Endothelial cell (in vitro differentiated cells): ENCODE results near the gene CFAP46. TPM values are rescaled to one million over a fixed set of nuclear protein-coding genes. Genes with fewer than 3 reads are reported as not detected.

Experiments
- DNase-seq: peaks from one replicate; pipeline ENCODE4 v3.0.0; 2021; ENCODE audit warnings: low spot score
- H3K27ac Mint-ChIP-seq: one replicate; pipeline ENCODE4 v1.8.0; 2021; ENCODE audit warnings: mixed read lengths, inconsistent platforms; ENCODE audit not compliant: unreplicated experiment
- H3K27me3 Mint-ChIP-seq: one replicate; pipeline ENCODE4 v1.8.0; 2021; ENCODE audit warnings: mild to moderate bottlenecking, moderate library complexity, mixed read lengths, inconsistent platforms; ENCODE audit not compliant: unreplicated experiment
- H3K36me3 Mint-ChIP-seq: one replicate; pipeline ENCODE4 v1.8.0; 2021; ENCODE audit warnings: mild to moderate bottlenecking, low read depth, mixed read lengths, inconsistent platforms; ENCODE audit not compliant: unreplicated experiment
- H3K4me1 Mint-ChIP-seq: one replicate; pipeline ENCODE4 v1.8.0; 2021; ENCODE audit warnings: mild to moderate bottlenecking, mixed read lengths, inconsistent platforms; ENCODE audit not compliant: unreplicated experiment
- H3K4me3 Mint-ChIP-seq: one replicate; pipeline ENCODE4 v1.8.0; 2021; ENCODE audit warnings: mild to moderate bottlenecking, mixed read lengths, inconsistent platforms; ENCODE audit not compliant: unreplicated experiment
- H3K9me3 Mint-ChIP-seq: one replicate; pipeline ENCODE4 v1.8.0; 2021; ENCODE audit warnings: mixed read lengths, inconsistent platforms; ENCODE audit not compliant: unreplicated experiment
- total RNA-seq: library from RNA; stranded (reverse); fragmentation: NEBNext Ultra II Directional; extraction: Animal tissue kit (Norgen Biotek cat#: 25700); gene quantifications from one replicate; pipeline ENCODE4 v1.2.1, GENCODE V29; 2021; ENCODE audit not compliant: unreplicated experiment
- TF ChIP-seq, protein P1 (sequence below): fragments of 200-600 bp; sonication (generic); IDR thresholded peaks from one replicate; pipeline ENCODE4 v1.5.0; 2021; ENCODE audit warnings: antibody characterized with exemption; ENCODE audit not compliant: unreplicated experiment

CFAP46 gene
- total RNA-seq, 1 donor from 2014 or later: 0.95 TPM

DNA sequence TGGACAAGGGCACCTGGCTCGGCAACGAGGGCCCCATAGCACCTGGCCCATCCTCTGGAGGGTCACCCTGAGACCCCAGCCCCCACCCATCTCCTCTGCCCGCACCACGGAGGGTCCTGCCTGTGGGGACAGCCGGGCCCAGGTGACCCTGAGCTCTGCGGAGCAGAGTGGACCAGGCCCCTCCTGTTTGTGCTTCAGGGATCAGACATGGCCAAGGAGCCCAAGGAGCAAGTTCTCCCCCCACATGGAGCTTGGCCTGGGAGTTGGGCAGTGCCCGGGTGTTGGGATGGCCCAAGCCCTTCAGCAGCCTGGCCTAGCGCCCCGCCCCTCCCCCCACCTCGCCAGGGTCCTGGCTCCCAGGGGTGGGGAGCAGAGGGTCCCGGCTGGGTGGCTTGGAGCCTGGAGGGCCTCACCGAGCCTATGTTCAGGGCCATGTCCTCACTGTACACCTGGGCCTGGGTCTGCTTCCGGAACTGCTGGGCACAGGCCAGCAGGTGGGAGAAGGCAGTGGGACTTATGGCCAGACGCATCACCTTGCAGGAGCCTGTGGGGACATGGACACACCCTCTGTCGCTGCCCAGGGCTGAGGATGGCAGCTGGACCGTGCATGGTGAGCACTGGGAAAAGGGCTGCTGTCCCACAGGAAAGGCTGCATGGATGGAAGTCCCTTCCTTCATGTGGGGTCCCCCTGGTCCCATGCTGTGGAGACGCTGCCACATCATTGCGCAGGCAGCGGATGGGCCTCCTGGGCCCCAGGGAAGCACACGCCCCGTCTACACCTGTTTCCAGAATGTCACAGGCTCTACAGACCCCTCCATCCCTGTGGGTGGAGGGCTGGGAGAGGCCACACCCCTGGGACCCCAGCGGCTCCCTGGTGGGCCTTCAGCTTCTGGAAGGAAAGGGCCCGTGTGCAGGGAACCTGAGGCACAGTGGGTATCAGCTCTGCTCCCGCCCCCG is 107.2 kb downstream of the CFAP46 start:
- no peaks in the 10 kb centered on the region for H3K36me3 Mint-ChIP-seq
- no peak overlapping the region for H3K27ac Mint-ChIP-seq
- DNase-seq: no peak
- peaks cover 8% of the 10 kb centered on the region for H3K27me3 Mint-ChIP-seq
- H3K9me3 Mint-ChIP-seq: no peaks in the 10 kb centered on the region
- H3K4me1 Mint-ChIP-seq: no peaks in the 10 kb centered on the region
- H3K4me3 Mint-ChIP-seq: no peak overlapping the region
- TF ChIP-seq, protein P1, sequence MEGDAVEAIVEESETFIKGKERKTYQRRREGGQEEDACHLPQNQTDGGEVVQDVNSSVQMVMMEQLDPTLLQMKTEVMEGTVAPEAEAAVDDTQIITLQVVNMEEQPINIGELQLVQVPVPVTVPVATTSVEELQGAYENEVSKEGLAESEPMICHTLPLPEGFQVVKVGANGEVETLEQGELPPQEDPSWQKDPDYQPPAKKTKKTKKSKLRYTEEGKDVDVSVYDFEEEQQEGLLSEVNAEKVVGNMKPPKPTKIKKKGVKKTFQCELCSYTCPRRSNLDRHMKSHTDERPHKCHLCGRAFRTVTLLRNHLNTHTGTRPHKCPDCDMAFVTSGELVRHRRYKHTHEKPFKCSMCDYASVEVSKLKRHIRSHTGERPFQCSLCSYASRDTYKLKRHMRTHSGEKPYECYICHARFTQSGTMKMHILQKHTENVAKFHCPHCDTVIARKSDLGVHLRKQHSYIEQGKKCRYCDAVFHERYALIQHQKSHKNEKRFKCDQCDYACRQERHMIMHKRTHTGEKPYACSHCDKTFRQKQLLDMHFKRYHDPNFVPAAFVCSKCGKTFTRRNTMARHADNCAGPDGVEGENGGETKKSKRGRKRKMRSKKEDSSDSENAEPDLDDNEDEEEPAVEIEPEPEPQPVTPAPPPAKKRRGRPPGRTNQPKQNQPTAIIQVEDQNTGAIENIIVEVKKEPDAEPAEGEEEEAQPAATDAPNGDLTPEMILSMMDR: no peak

DNA sequence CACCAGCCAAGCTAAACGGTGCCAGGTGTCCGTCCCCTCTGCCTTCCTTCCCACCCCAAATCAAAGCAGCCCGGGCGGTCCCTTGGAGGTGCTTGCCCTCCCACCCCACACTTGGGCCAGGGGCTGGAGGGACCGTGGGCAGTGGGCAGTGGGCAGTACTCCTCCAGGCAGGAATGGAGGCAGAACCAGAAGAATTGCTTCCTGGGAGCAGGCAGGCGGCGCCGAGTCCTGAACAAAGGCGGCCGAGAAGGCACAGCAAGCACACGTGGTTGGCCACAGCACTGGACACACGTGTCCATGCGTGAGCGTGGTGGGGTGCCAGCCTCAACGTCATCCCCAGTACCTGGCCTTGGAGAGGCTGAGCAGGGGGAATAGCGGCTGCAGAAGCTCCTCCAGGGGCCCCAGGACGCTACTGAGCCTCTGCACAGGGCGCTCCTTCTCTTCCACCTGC is 108.0 kb downstream of the CFAP46 start:
- no peaks in the 10 kb centered on the region for H3K9me3 Mint-ChIP-seq
- no peak for DNase-seq
- no peak overlapping the region for H3K4me3 Mint-ChIP-seq
- TF ChIP-seq, protein P1: no peak
- H3K36me3 Mint-ChIP-seq: no peaks in the 10 kb centered on the region
- H3K27me3 Mint-ChIP-seq: peaks cover 8% of the 10 kb centered on the region
- H3K4me1 Mint-ChIP-seq: no peaks in the 10 kb centered on the region
- H3K27ac Mint-ChIP-seq: no peak overlapping the region

DNA sequence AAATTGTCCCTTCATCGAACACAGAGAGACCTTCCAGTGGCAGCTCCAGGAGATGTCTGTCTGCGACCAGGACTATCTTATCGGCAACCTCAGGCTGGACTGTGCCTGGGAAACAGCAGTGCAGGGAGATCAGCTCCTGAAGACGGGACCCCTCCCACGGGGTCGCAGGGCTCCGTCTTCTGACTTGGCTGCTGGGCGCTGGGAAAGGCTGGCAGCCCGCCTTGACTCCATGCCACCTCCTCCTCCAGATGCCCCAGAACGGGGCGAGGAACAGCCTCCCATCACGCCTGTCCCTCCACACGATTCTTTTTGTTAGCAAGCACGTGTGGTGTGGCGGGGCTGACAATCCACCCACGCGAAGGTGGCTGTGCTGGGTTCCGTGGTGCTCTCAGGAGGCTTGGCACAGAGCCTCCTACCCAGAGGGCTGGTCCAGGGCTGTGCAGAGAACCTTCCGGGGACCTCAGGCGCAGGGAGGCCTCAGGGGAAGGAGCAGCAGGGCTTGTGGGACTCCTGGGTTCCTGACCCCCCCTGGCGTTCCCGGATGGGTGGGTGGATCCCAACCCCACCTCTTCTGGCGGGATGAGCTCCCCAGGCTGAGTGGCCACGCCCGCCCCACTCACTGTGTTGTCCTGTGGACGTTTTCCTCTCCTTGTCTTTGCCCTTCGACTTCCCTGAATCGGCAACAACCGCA is 108.8 kb downstream of the CFAP46 start:
- Mint-ChIP-seq H3K4me3 (no peak overlapping the region), H3K36me3 (no peaks in the 10 kb centered on the region), H3K4me1 (no peaks in the 10 kb centered on the region), H3K27ac (no peak overlapping the region), H3K9me3 (no peaks in the 10 kb centered on the region), H3K27me3 (peaks cover 8% of the 10 kb centered on the region)
- no peak for DNase-seq
- TF ChIP-seq, protein P1: no peak

DNA sequence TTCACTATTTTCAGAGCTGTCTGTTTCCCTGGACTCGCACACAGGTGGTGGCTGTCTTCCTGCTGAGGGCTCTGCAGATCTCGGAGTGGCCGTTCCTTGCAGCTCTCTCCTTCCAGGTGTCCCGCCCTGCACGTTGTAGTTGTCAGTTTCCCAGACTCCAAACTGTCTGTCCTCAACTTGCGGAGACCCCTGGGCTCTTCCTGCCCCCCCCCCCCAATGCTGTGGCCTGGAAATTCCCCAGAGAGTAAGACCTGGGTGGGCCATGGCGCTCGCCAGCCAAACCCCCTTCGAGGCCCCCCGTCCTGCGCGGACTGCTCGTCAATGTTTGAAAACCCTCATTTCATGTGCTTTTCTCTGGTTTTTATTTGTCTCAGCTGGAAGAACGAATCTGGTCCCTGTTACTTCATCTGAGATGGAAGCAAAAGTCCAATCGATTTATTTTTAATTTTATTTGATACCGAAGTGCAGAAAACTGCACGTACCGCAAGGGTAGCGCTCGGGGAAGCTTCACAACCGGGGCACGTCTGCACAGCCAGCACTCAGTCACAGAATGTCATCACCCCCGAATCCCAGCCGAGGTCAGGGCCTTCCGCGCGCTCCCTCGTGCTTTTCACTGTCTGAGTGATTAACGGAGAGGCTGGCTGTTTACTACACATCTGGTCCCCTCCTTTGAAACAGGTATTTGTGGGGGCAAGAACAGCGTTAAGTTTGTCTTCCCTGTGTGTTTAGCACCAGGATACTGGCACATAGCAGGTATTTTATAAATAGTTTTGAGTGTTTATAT is 110.0 kb downstream of the CFAP46 start:
- H3K27me3 Mint-ChIP-seq: peaks cover 6% of the 10 kb centered on the region
- no peak overlapping the region for H3K27ac Mint-ChIP-seq
- no peaks in the 10 kb centered on the region for H3K36me3 Mint-ChIP-seq
- no peaks in the 10 kb centered on the region for H3K4me1 Mint-ChIP-seq
- TF ChIP-seq, protein P1: no peak
- no peaks in the 10 kb centered on the region for H3K9me3 Mint-ChIP-seq
- DNase-seq: no peak
- H3K4me3 Mint-ChIP-seq: no peak overlapping the region
